ENCODE data around the gene RPL27A.

The RPL27A gene

GRCh38 chr11:8720868-8721608 lies 38.4 kb downstream of the RPL27A start:
- Histone ChIP-seq H3K4me3 (ENCODE audit: severe bottlenecking) (no peak overlapping the region), H3K4me1 (ENCODE audit: insufficient read depth, poor library complexity, severe bottlenecking) (peaks cover 54% of the 10 kb centered on the region), H3K36me3 (ENCODE audit: low read depth) (peaks cover 34% of the 10 kb centered on the region), H3K9me3 (ENCODE audit: severe bottlenecking) (no peaks in the 10 kb centered on the region), H3K27me3 (ENCODE audit: insufficient read depth, poor library complexity, severe bottlenecking) (no peaks in the 10 kb centered on the region), H3K27ac (ENCODE audit: poor library complexity, severe bottlenecking) (peak overlapping the region; percentile 98)
- ATAC-seq (ENCODE audit: low read depth), result peak; percentile 60
- DNase-seq (ENCODE audit: low spot score), result no peak
- no peak for TF ChIP-seq CTCF (IDR thresholded peaks at IDR 0.05; ENCODE audit: poor library complexity, severe bottlenecking)

GRCh38 chr11:8721609-8722500 lies 39.3 kb downstream of the RPL27A start:
- peak overlapping the region; percentile 98 for H3K27ac ChIP-seq (ENCODE audit: poor library complexity, severe bottlenecking)
- H3K27me3 ChIP-seq (ENCODE audit: insufficient read depth, poor library complexity, severe bottlenecking), result no peaks in the 10 kb centered on the region
- no peak for TF ChIP-seq CTCF (IDR thresholded peaks at IDR 0.05; ENCODE audit: poor library complexity, severe bottlenecking)
- no peaks in the 10 kb centered on the region for H3K9me3 ChIP-seq (ENCODE audit: severe bottlenecking)
- no peak for DNase-seq (ENCODE audit: low spot score)
- H3K4me3 ChIP-seq (ENCODE audit: severe bottlenecking), result no peak overlapping the region
- H3K36me3 ChIP-seq (ENCODE audit: low read depth), result peaks cover 30% of the 10 kb centered on the region
- peaks cover 52% of the 10 kb centered on the region for H3K4me1 ChIP-seq (ENCODE audit: insufficient read depth, poor library complexity, severe bottlenecking)
- no peak for ATAC-seq (ENCODE audit: low read depth)

- H3K4me1 ChIP-seq (ENCODE audit: insufficient read depth, poor library complexity, severe bottlenecking), result peaks cover 42% of the 10 kb centered on the region
- DNase-seq (ENCODE audit: low spot score), result no peak
Observed at GRCh38 chr11:8722809-8723208, 40.2 kb downstream of the RPL27A start.

GRCh38 chr11:8723711-8724110 lies 41.1 kb downstream of the RPL27A start:
- Histone ChIP-seq H3K4me1 (ENCODE audit: insufficient read depth, poor library complexity, severe bottlenecking) (peaks cover 35% of the 10 kb centered on the region), H3K36me3 (ENCODE audit: low read depth) (peaks cover 24% of the 10 kb centered on the region), H3K27ac (ENCODE audit: poor library complexity, severe bottlenecking) (no peak overlapping the region), H3K4me3 (ENCODE audit: severe bottlenecking) (no peak overlapping the region), H3K27me3 (ENCODE audit: insufficient read depth, poor library complexity, severe bottlenecking) (no peaks in the 10 kb centered on the region), H3K9me3 (ENCODE audit: severe bottlenecking) (no peaks in the 10 kb centered on the region)
- DNase-seq (ENCODE audit: low spot score) (no peak), ATAC-seq (ENCODE audit: low read depth) (no peak)
- TF ChIP-seq CTCF (IDR thresholded peaks at IDR 0.05; ENCODE audit: poor library complexity, severe bottlenecking), result no peak

More at GRCh38 chr11:8722809-8723208, 40.2 kb downstream of the RPL27A start:
- peak overlapping the region; percentile 98 for H3K27ac ChIP-seq (ENCODE audit: poor library complexity, severe bottlenecking)
- H3K36me3 ChIP-seq (ENCODE audit: low read depth), result peaks cover 21% of the 10 kb centered on the region
- no peak overlapping the region for H3K4me3 ChIP-seq (ENCODE audit: severe bottlenecking)
- H3K27me3 ChIP-seq (ENCODE audit: insufficient read depth, poor library complexity, severe bottlenecking), result no peaks in the 10 kb centered on the region
- TF ChIP-seq CTCF (IDR thresholded peaks at IDR 0.05; ENCODE audit: poor library complexity, severe bottlenecking), result no peak
- no peaks in the 10 kb centered on the region for H3K9me3 ChIP-seq (ENCODE audit: severe bottlenecking)
- no peak for ATAC-seq (ENCODE audit: low read depth)
